Hippocampal formation (tissue), 2 donors: ENCODE measurements around the gene ASCL3.
A peak's percentile ranks its signal among the peaks of the same experiment; 100 is the strongest.
"Not testable (repeated sequence)": the region's sequence is repeated elsewhere in the genome, so short reads cannot be mapped to it uniquely, and the experiment has no call there.

Source experiments
- DNase-seq, 2 donors: peaks; one replicate each; lab custom pipeline; 2025; lab: John Stamatoyannopoulos, UW

The ASCL3 gene

GRCh38 chr11:8947230-8947943 is 4.6 kb upstream of the ASCL3 start:
- DNase-seq, result no peak

GRCh38 chr11:8941341-8942103 is 1.3 kb downstream of the ASCL3 start:
- no peak for DNase-seq

- no peak for DNase-seq
Measured at GRCh38 chr11:8937659-8938058, 5.2 kb downstream of the ASCL3 start.

- DNase-seq, result no peak
Measured at GRCh38 chr11:8937159-8937558, 5.7 kb downstream of the ASCL3 start.

- not testable (repeated sequence) for DNase-seq
Measured at GRCh38 chr11:8935789-8936188, 7.0 kb downstream of the ASCL3 start.

- no peak for DNase-seq
Measured at GRCh38 chr11:8934742-8935488, 7.9 kb downstream of the ASCL3 start.

GRCh38 chr11:8933931-8934330 is 8.9 kb downstream of the ASCL3 start:
- DNase-seq, result no peak

GRCh38 chr11:8932564-8933180 is 10.1 kb downstream of the ASCL3 start, which contains the start of gene C11orf16:
C11orf16 (minus strand) TSS chr11:8932947; CDS start chr11:8932308, 639 bp downstream.
- DNase-seq, result no peak

GRCh38 chr11:8930456-8931175 is 12.2 kb downstream of the ASCL3 start:
- no peak for DNase-seq

GRCh38 chr11:8928981-8929615 is 13.7 kb downstream of the ASCL3 start:
- DNase-seq, result no peak

GRCh38 chr11:8928205-8928604 is 14.6 kb downstream of the ASCL3 start:
- no peak for DNase-seq

- DNase-seq, result no peak
Measured at GRCh38 chr11:8927233-8927632, 15.6 kb downstream of the ASCL3 start.

- DNase-seq, result no peak
Measured at GRCh38 chr11:8926236-8926635, 16.6 kb downstream of the ASCL3 start.

GRCh38 chr11:8925711-8926110 is 17.1 kb downstream of the ASCL3 start:
- DNase-seq, result no peak

GRCh38 chr11:8922691-8923090 is 20.1 kb downstream of the ASCL3 start:
- no peak for DNase-seq

GRCh38 chr11:8917157-8917825 is 25.5 kb downstream of the ASCL3 start:
- DNase-seq, result no peak

GRCh38 chr11:8914661-8915018 is 28.2 kb downstream of the ASCL3 start:
- DNase-seq, result no peak

GRCh38 chr11:8913961-8914660 is 28.7 kb downstream of the ASCL3 start:
- DNase-seq, result no peak

GRCh38 chr11:8911029-8911823 is 31.6 kb downstream of the ASCL3 start, which contains the start of gene AKIP1:
AKIP1 (plus strand) TSS chr11:8911189; CDS start chr11:8911450, 261 bp downstream.
- peak; percentile 93 to 95 for DNase-seq
